ENCODE measurements around the gene NEK9. TPM values are rescaled to one million over a fixed set of nuclear protein-coding genes. Genes with fewer than 3 reads are reported as not detected.

NEK9 gene
- total RNA-seq, 1 experiment from 2014 or later, result 40.7 TPM

- ATAC-seq (no peak), DNase-seq (ENCODE audit: low read depth, low spot score) (no peak)
- intact Hi-C loops (cut with micrococcal nuclease; ENCODE audit: unreplicated experiment) (no loop called here), in situ Hi-C loops (cut with HindIII; ENCODE audit: low pct_unique_long_range_greater_than_20kb, low sequenced_read_pairs) (no loop called here)
- Histone ChIP-seq H3K27me3 (ENCODE audit: control insufficient read depth, insufficient read depth, low read length) (no peaks in the 10 kb centered on the region), H3K4me3 (ENCODE audit: low read depth in 2 of 2, low read length in 2 of 2) (no peak overlapping the region), H3K4me1 (ENCODE audit: control insufficient read depth, insufficient read depth, low read length) (no peaks in the 10 kb centered on the region), H3K27ac (ENCODE audit: low read length) (no peak overlapping the region), H3K36me3 (ENCODE audit: control insufficient read depth, insufficient read depth, low read length) (no peaks in the 10 kb centered on the region; the same call in 1 of the 2 replicates), H3K9me3 (ENCODE audit: control insufficient read depth, insufficient read depth, low read depth, low read length) (no peaks in the 10 kb centered on the region)
- POLR2A ChIA-PET, result no interaction called here
- CTCF ChIA-PET, result no interaction called here
- BruUV-seq (replicated peaks), result no TSS peak
- TF ChIP-seq, protein P1, sequence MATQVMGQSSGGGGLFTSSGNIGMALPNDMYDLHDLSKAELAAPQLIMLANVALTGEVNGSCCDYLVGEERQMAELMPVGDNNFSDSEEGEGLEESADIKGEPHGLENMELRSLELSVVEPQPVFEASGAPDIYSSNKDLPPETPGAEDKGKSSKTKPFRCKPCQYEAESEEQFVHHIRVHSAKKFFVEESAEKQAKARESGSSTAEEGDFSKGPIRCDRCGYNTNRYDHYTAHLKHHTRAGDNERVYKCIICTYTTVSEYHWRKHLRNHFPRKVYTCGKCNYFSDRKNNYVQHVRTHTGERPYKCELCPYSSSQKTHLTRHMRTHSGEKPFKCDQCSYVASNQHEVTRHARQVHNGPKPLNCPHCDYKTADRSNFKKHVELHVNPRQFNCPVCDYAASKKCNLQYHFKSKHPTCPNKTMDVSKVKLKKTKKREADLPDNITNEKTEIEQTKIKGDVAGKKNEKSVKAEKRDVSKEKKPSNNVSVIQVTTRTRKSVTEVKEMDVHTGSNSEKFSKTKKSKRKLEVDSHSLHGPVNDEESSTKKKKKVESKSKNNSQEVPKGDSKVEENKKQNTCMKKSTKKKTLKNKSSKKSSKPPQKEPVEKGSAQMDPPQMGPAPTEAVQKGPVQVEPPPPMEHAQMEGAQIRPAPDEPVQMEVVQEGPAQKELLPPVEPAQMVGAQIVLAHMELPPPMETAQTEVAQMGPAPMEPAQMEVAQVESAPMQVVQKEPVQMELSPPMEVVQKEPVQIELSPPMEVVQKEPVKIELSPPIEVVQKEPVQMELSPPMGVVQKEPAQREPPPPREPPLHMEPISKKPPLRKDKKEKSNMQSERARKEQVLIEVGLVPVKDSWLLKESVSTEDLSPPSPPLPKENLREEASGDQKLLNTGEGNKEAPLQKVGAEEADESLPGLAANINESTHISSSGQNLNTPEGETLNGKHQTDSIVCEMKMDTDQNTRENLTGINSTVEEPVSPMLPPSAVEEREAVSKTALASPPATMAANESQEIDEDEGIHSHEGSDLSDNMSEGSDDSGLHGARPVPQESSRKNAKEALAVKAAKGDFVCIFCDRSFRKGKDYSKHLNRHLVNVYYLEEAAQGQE (IDR thresholded peaks at IDR 0.05; ENCODE audit: insufficient read depth in 1 of 2, low read depth in 2 of 2, low read length in 1 of 2), result no peak
- TF ChIP-seq TCF7L2 (IDR thresholded peaks at IDR 0.05; ENCODE audit: low read depth, low read length) (no peak), SIN3A (IDR thresholded peaks at IDR 0.05; ENCODE audit: borderline replicate concordance, insufficient read depth, low read depth, low read length) (no peak), POLR2AphosphoS5 (IDR thresholded peaks at IDR 0.05; ENCODE audit: low read depth, low read length) (no peak)
- TF ChIP-seq, protein P2, sequence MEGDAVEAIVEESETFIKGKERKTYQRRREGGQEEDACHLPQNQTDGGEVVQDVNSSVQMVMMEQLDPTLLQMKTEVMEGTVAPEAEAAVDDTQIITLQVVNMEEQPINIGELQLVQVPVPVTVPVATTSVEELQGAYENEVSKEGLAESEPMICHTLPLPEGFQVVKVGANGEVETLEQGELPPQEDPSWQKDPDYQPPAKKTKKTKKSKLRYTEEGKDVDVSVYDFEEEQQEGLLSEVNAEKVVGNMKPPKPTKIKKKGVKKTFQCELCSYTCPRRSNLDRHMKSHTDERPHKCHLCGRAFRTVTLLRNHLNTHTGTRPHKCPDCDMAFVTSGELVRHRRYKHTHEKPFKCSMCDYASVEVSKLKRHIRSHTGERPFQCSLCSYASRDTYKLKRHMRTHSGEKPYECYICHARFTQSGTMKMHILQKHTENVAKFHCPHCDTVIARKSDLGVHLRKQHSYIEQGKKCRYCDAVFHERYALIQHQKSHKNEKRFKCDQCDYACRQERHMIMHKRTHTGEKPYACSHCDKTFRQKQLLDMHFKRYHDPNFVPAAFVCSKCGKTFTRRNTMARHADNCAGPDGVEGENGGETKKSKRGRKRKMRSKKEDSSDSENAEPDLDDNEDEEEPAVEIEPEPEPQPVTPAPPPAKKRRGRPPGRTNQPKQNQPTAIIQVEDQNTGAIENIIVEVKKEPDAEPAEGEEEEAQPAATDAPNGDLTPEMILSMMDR (IDR thresholded peaks at IDR 0.05), result peak; percentile 20; the same call in 1 of the 2 replicates
These were observed 15.1 kb upstream of the NEK9 start for GRCh38 chr14:75141967-75142366.

DNA sequence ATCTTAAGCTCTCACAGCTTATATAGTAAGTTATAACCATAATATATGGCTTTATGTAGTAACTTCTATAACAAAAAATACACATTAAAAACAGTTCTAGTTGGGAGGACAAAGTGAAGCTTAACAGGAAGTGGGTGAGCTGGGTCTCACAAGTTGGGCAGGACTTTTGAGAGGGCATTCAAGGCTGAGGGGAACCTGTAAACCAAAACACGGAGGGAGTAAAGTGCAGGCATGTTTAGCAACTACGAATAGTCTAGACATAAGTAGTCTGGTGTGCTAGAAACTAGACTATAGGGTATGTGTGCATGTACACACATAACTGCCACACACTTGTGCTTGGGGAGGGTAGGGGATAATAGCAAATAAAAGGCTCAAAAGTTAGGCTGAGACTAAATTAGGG, 14.2 kb upstream of the NEK9 start:
- in situ Hi-C loops (cut with HindIII; ENCODE audit: low pct_unique_long_range_greater_than_20kb, low sequenced_read_pairs), result no loop called here
- TF ChIP-seq POLR2AphosphoS5 (IDR thresholded peaks at IDR 0.05; ENCODE audit: low read depth, low read length), result no peak
- TF ChIP-seq, protein P2 (IDR thresholded peaks at IDR 0.05), result no peak
- no peak for TF ChIP-seq TCF7L2 (IDR thresholded peaks at IDR 0.05; ENCODE audit: low read depth, low read length)
- TF ChIP-seq, protein P1 (IDR thresholded peaks at IDR 0.05; ENCODE audit: insufficient read depth in 1 of 2, low read depth in 2 of 2, low read length in 1 of 2), result no peak
- no peak for TF ChIP-seq SIN3A (IDR thresholded peaks at IDR 0.05; ENCODE audit: borderline replicate concordance, insufficient read depth, low read depth, low read length)
- intact Hi-C loops (cut with micrococcal nuclease; ENCODE audit: unreplicated experiment), result no loop called here
- H3K27me3 ChIP-seq (ENCODE audit: control insufficient read depth, insufficient read depth, low read length), result no peaks in the 10 kb centered on the region
- BruUV-seq (replicated peaks), result no TSS peak
- H3K9me3 ChIP-seq (ENCODE audit: control insufficient read depth, insufficient read depth, low read depth, low read length), result no peaks in the 10 kb centered on the region
- POLR2A ChIA-PET, result no interaction called here
- no peak overlapping the region for H3K27ac ChIP-seq (ENCODE audit: low read length)
- CTCF ChIA-PET, result interaction anchor here (0.5 to 0.6 kb wide), 2 partner anchors 77 to 186 kb away, joined by 3 read pairs; no protein-coding TSS in a partner anchor
- no peak overlapping the region for H3K4me3 ChIP-seq (ENCODE audit: low read depth in 2 of 2, low read length in 2 of 2)
- H3K4me1 ChIP-seq (ENCODE audit: control insufficient read depth, insufficient read depth, low read length), result no peaks in the 10 kb centered on the region
- DNase-seq (ENCODE audit: low read depth, low spot score), result no peak
- no peak for ATAC-seq
- no peaks in the 10 kb centered on the region for H3K36me3 ChIP-seq (ENCODE audit: control insufficient read depth, insufficient read depth, low read length)
